CD4-positive, alpha-beta memory T cell (primary cell): ENCODE measurements around the gene MCC. TPM values are rescaled to one million over a fixed set of nuclear protein-coding genes. Genes with fewer than 3 reads are reported as not detected.

ENCODE experiments used
- CTCF ChIA-PET: fragments of 350-600 bp; sonication (Branson Sonifier 250); formaldehyde crosslinking; loops from one replicate; lab custom pipeline; 2021; ENCODE audit warnings: inconsistent platforms; ENCODE audit not compliant: partially characterized antibody; lab: Charles Lee
- POLR2A ChIA-PET: fragments of 350-600 bp; sonication (Branson Sonifier 250); formaldehyde crosslinking; loops from one replicate; lab custom pipeline; 2021; ENCODE audit not compliant: partially characterized antibody; lab: Charles Lee
- DNase-seq, 5 donors: peaks; one replicate each; pipeline versions ENCODE4 v3.0.0 to v3.0.0-alpha.2; 2020 to 2022; ENCODE audit warnings: mixed read lengths in 1 of 5
- H3K27ac ChIP-seq: one replicate; pipeline ENCODE4 v1.7.0; 2013; ENCODE audit warnings: low read depth, low read length
- H3K27me3 ChIP-seq: 2 replicates; pipeline ENCODE4 v1.7.0; 2013; ENCODE audit warnings: mild to moderate bottlenecking, low read length, moderate library complexity; ENCODE audit not compliant: insufficient read depth
- H3K36me3 ChIP-seq: 2 replicates; pipeline ENCODE4 v1.7.0; 2013; ENCODE audit warnings: mild to moderate bottlenecking, low read length, moderate library complexity; ENCODE audit not compliant: insufficient read depth
- H3K4me1 ChIP-seq: 2 replicates; pipeline ENCODE4 v1.7.0; 2013; ENCODE audit warnings: mild to moderate bottlenecking, low read length, moderate library complexity; ENCODE audit not compliant: insufficient read depth
- H3K4me3 ChIP-seq, 2 donors: one replicate each; pipeline ENCODE4 v1.7.0; 2013; ENCODE audit warnings: low read length in 2 of 2, mild to moderate bottlenecking in 1 of 2
- H3K9me3 ChIP-seq, 2 donors: one replicate each; pipeline ENCODE4 v1.7.0; 2013; ENCODE audit warnings: low read length in 2 of 2, control low read depth in 1 of 2; ENCODE audit not compliant: control insufficient read depth in 1 of 2
- H3K27ac Mint-ChIP-seq, 7 donors: one replicate each; pipeline ENCODE4 v1.8.0; 2020 to 2021; ENCODE audit warnings: mixed read lengths in 7 of 7, mild to moderate bottlenecking in 6 of 7, inconsistent platforms in 3 of 7, moderate library complexity in 3 of 7
- H3K27me3 Mint-ChIP-seq, 2 donors: one replicate each; pipeline ENCODE4 v1.8.0; 2020 to 2021; ENCODE audit warnings: mixed read lengths in 2 of 2
- H3K36me3 Mint-ChIP-seq, 2 donors: one replicate each; pipeline ENCODE4 v1.8.0; 2020 to 2021; ENCODE audit warnings: mixed read lengths in 2 of 2, inconsistent platforms in 1 of 2, mild to moderate bottlenecking in 1 of 2
- H3K4me1 Mint-ChIP-seq, 4 donors: one replicate each; pipeline ENCODE4 v1.8.0; 2020 to 2021; ENCODE audit warnings: mixed read lengths in 4 of 4, mild to moderate bottlenecking in 1 of 4
- H3K4me3 Mint-ChIP-seq, 8 donors: one replicate each; pipeline ENCODE4 v1.8.0; 2020 to 2021; ENCODE audit warnings: mixed read lengths in 8 of 8, mild to moderate bottlenecking in 7 of 8, moderate library complexity in 6 of 8, inconsistent platforms in 3 of 8
- H3K9me3 Mint-ChIP-seq, 8 donors: one replicate each; pipeline ENCODE4 v1.8.0; 2020 to 2021; ENCODE audit warnings: mixed read lengths in 8 of 8, mild to moderate bottlenecking in 5 of 8, inconsistent platforms in 3 of 8, moderate library complexity in 1 of 8
- intact Hi-C: fragments of 100-400 bp; cut with micrococcal nuclease; formaldehyde crosslinking; loops from one replicate; pipeline ENCODE4 v1.15.1; 2023
- polyA plus RNA-seq, 2 donors: library from polyadenylated mRNA; unstranded; fragments of 300-500 nt; fragmentation: Illumina TruSeq; gene quantifications; one replicate each; pipeline ENCODE4 v1.2.3, GENCODE V29; 2021
- total RNA-seq, 2 experiments: library from RNA; stranded (reverse); gene quantifications; one replicate each; pipeline ENCODE4 v1.2.3, GENCODE V29; 2021

MCC gene
- total and polyA plus RNA-seq, 4 experiments from 2014 or later: 0.92 to 12.1 (median 7.7) TPM

GRCh38 chr5:113047733-113048652 is 440.3 kb downstream of the MCC start:
- H3K9me3 ChIP-seq: no peaks in the 10 kb centered on the region
- H3K4me3 Mint-ChIP-seq: no peak overlapping the region
- no peak overlapping the region for H3K27ac ChIP-seq
- H3K4me1 ChIP-seq: peaks cover 16% of the 10 kb centered on the region
- intact Hi-C loops: no loop called here
- ChIA-PET POLR2A (no interaction called here), CTCF (no interaction called here)
- H3K4me3 ChIP-seq: no peak overlapping the region
- H3K27me3 ChIP-seq: no peaks in the 10 kb centered on the region
- no peaks in the 10 kb centered on the region for H3K9me3 Mint-ChIP-seq
- H3K4me1 Mint-ChIP-seq: peaks cover 8 to 19% (median 12%) of the 10 kb centered on the region in 4 donors
- DNase-seq: no peak
- peaks cover 23 to 32% of the 10 kb centered on the region in 2 donors for H3K36me3 Mint-ChIP-seq
- H3K27me3 Mint-ChIP-seq: no peaks in the 10 kb centered on the region
- H3K27ac Mint-ChIP-seq: peak overlapping the region in 2 of 7 donors; percentile 13 to 32
- no peaks in the 10 kb centered on the region for H3K36me3 ChIP-seq

- Mint-ChIP-seq H3K9me3 (no peaks in the 10 kb centered on the region), H3K4me3 (no peak overlapping the region), H3K27me3 (no peaks in the 10 kb centered on the region), H3K36me3 (peaks cover 21 to 29% of the 10 kb centered on the region in 2 donors), H3K4me1 (peaks cover 6 to 15% (median 10%) of the 10 kb centered on the region in 4 donors), H3K27ac (no peak overlapping the region)
- Histone ChIP-seq H3K36me3 (no peaks in the 10 kb centered on the region), H3K27me3 (no peaks in the 10 kb centered on the region), H3K9me3 (no peaks in the 10 kb centered on the region), H3K27ac (no peak overlapping the region), H3K4me3 (no peak overlapping the region), H3K4me1 (peaks cover 16% of the 10 kb centered on the region)
- no peak for DNase-seq
- intact Hi-C loops: no loop called here
- ChIA-PET CTCF (no interaction called here), POLR2A (no interaction called here)
Observed at GRCh38 chr5:113047234-113047633, 441.0 kb downstream of the MCC start.

GRCh38 chr5:113044776-113045465 is 443.3 kb downstream of the MCC start:
- Histone ChIP-seq H3K4me1 (no peaks in the 10 kb centered on the region), H3K27me3 (no peaks in the 10 kb centered on the region), H3K9me3 (no peaks in the 10 kb centered on the region), H3K36me3 (no peaks in the 10 kb centered on the region), H3K27ac (no peak overlapping the region), H3K4me3 (no peak overlapping the region)
- H3K36me3 Mint-ChIP-seq: peaks cover 22 to 31% of the 10 kb centered on the region in 2 donors
- no peaks in the 10 kb centered on the region for H3K27me3 Mint-ChIP-seq
- H3K27ac Mint-ChIP-seq: no peak overlapping the region
- POLR2A ChIA-PET: no interaction called here
- intact Hi-C loops: no loop called here
- peaks cover 0 to 6% (median 5%) of the 10 kb centered on the region in 4 donors for H3K4me1 Mint-ChIP-seq
- CTCF ChIA-PET: interaction anchor here (0.6 to 1.4 kb wide), 3 partner anchors 29 to 291 kb away, joined by 3 to 4 read pairs (median 3); no protein-coding TSS in a partner anchor
- H3K9me3 Mint-ChIP-seq: no peaks in the 10 kb centered on the region
- H3K4me3 Mint-ChIP-seq: no peak overlapping the region
- DNase-seq: no peak

- Mint-ChIP-seq H3K36me3 (peaks cover 17 to 27% of the 10 kb centered on the region in 2 donors), H3K4me1 (peaks cover 0 to 6% (median 5%) of the 10 kb centered on the region in 4 donors), H3K27ac (no peak overlapping the region), H3K4me3 (no peak overlapping the region), H3K27me3 (no peaks in the 10 kb centered on the region), H3K9me3 (no peaks in the 10 kb centered on the region)
- POLR2A ChIA-PET: no interaction called here
- Histone ChIP-seq H3K27ac (no peak overlapping the region), H3K36me3 (no peaks in the 10 kb centered on the region), H3K9me3 (no peaks in the 10 kb centered on the region), H3K4me1 (no peaks in the 10 kb centered on the region), H3K27me3 (no peaks in the 10 kb centered on the region), H3K4me3 (no peak overlapping the region)
- CTCF ChIA-PET: interaction anchor here (1.1 to 2.0 kb wide), 6 partner anchors 9 to 468 kb away, joined by 3 to 7 read pairs (median 3); no protein-coding TSS in a partner anchor
- intact Hi-C loops: no loop called here
- no peak for DNase-seq
Observed at GRCh38 chr5:113043491-113043931, 444.7 kb downstream of the MCC start.

GRCh38 chr5:113042491-113043243 is 445.6 kb downstream of the MCC start:
- Mint-ChIP-seq H3K4me3 (no peak overlapping the region), H3K27me3 (no peaks in the 10 kb centered on the region), H3K36me3 (peaks cover 16 to 27% of the 10 kb centered on the region in 2 donors), H3K27ac (peak overlapping the region in 1 of 7 donors; percentile 20), H3K4me1 (peaks cover 0 to 9% (median 5%) of the 10 kb centered on the region in 4 donors), H3K9me3 (no peaks in the 10 kb centered on the region)
- intact Hi-C loops: no loop called here
- no peaks in the 10 kb centered on the region for H3K27me3 ChIP-seq
- no peak overlapping the region for H3K4me3 ChIP-seq
- H3K4me1 ChIP-seq: no peaks in the 10 kb centered on the region
- H3K9me3 ChIP-seq: no peaks in the 10 kb centered on the region
- H3K36me3 ChIP-seq: no peaks in the 10 kb centered on the region
- ChIA-PET CTCF (interaction anchor here (0.7 to 2.0 kb wide), 9 partner anchors 10 to 468 kb away, joined by 3 to 7 read pairs (median 3); no protein-coding TSS in a partner anchor), POLR2A (no interaction called here)
- no peak for DNase-seq
- H3K27ac ChIP-seq: no peak overlapping the region

GRCh38 chr5:113040672-113041260 is 447.5 kb downstream of the MCC start:
- Histone ChIP-seq H3K4me3 (no peak overlapping the region), H3K36me3 (no peaks in the 10 kb centered on the region), H3K27me3 (no peaks in the 10 kb centered on the region), H3K9me3 (no peaks in the 10 kb centered on the region), H3K27ac (no peak overlapping the region), H3K4me1 (no peaks in the 10 kb centered on the region)
- Mint-ChIP-seq H3K27ac (peak overlapping the region in 3 of 7 donors; percentile 46 to 72 (median 53)), H3K4me1 (peaks cover 0 to 7% (median 5%) of the 10 kb centered on the region in 4 donors), H3K27me3 (no peaks in the 10 kb centered on the region), H3K9me3 (no peaks in the 10 kb centered on the region), H3K4me3 (no peak overlapping the region), H3K36me3 (peaks cover 5 to 16% of the 10 kb centered on the region in 2 donors)
- intact Hi-C loops: no loop called here
- DNase-seq: no peak
- POLR2A ChIA-PET: no interaction called here
- CTCF ChIA-PET: interaction anchor here (0.5 to 3.9 kb wide), 4 partner anchors 10 to 292 kb away, joined by 3 to 18 read pairs (median 4); no protein-coding TSS in a partner anchor
